ENCODE data around the gene BMS1. TPM values are rescaled to one million over a fixed set of nuclear protein-coding genes. Genes with fewer than 3 reads are reported as not detected.

BMS1 gene
- total RNA-seq, 1 donor from 2014 or later = 14.1 TPM

DNA sequence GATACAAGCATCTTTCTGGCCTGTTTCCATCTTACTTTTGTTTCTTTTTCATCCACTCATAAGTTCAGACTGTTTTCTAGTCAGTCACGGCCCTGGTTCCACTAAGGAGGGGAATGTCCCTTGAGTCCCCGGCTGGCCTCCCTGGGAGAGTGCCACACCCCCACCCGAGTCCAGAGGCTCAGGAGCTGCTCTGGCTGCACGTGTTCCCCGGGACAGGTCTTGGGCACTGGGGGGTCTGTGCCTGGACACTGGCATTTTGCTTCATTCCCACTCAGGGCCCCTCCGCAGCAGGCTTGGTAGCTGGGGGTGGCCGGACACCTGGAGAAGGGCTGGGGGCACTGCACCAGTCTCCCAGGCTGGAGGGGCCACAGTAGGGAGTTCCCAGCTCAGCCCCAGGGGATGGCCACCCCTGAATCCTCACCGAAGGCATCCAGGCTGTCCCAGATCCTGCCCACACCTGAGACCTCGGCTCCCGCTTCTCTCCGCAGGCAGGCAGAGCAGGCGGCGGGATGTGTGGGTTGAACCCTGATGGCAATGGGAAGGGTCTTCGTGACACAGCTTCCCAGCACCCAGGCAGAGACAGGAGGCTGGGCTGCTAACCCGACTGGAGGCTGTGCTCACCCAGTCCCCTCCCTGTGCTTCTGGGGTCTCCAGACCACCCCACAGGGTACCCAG, 92.3 kb downstream of the BMS1 start:
- no peak overlapping the region for H3K27ac Mint-ChIP-seq (ENCODE audit: unreplicated experiment)
- peaks cover 5% of the 10 kb centered on the region for H3K27me3 Mint-ChIP-seq (ENCODE audit: low read depth)
- H3K36me3 Mint-ChIP-seq (ENCODE audit: low read depth) = no peaks in the 10 kb centered on the region

DNA sequence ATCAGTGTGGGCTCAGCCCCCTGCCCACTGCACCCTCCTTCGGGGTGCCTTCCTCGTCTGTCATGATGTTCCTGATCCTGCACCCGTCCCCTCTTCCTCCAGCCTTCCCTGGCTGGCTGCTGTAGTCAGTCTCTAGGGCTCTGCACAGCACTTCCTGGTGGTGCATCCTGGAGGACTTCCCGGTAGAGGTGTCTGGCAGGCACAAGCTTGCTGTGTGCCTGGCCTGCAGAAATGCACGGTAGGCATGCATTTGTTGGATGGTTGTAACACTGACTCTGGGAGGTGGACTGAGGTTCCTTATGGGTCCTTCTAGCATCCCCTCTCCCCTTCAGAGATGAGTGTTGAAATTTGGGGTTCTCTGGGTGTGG, 92.8 kb downstream of the BMS1 start:
- Mint-ChIP-seq H3K9me3 (ENCODE audit: low read depth) (no peaks in the 10 kb centered on the region), H3K4me3 (ENCODE audit: unreplicated experiment) (no peak overlapping the region), H3K4me1 (ENCODE audit: low read depth) (peaks cover 9% of the 10 kb centered on the region), H3K36me3 (ENCODE audit: low read depth) (no peaks in the 10 kb centered on the region), H3K27ac (ENCODE audit: unreplicated experiment) (no peak overlapping the region), H3K27me3 (ENCODE audit: low read depth) (peaks cover 5% of the 10 kb centered on the region)
- TF ChIP-seq, protein P1, sequence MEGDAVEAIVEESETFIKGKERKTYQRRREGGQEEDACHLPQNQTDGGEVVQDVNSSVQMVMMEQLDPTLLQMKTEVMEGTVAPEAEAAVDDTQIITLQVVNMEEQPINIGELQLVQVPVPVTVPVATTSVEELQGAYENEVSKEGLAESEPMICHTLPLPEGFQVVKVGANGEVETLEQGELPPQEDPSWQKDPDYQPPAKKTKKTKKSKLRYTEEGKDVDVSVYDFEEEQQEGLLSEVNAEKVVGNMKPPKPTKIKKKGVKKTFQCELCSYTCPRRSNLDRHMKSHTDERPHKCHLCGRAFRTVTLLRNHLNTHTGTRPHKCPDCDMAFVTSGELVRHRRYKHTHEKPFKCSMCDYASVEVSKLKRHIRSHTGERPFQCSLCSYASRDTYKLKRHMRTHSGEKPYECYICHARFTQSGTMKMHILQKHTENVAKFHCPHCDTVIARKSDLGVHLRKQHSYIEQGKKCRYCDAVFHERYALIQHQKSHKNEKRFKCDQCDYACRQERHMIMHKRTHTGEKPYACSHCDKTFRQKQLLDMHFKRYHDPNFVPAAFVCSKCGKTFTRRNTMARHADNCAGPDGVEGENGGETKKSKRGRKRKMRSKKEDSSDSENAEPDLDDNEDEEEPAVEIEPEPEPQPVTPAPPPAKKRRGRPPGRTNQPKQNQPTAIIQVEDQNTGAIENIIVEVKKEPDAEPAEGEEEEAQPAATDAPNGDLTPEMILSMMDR (IDR thresholded peaks at IDR 0.05) = no peak
- DNase-seq (ENCODE audit: low spot score) = no peak

More for the DNA sequence above, 92.3 kb downstream of the BMS1 start:
- DNase-seq (ENCODE audit: low spot score) = peak; percentile 83
- Mint-ChIP-seq H3K4me3 (ENCODE audit: unreplicated experiment) (no peak overlapping the region), H3K4me1 (ENCODE audit: low read depth) (peaks cover 9% of the 10 kb centered on the region), H3K9me3 (ENCODE audit: low read depth) (no peaks in the 10 kb centered on the region)
- TF ChIP-seq, protein P1 (IDR thresholded peaks at IDR 0.05) = no peak

DNA sequence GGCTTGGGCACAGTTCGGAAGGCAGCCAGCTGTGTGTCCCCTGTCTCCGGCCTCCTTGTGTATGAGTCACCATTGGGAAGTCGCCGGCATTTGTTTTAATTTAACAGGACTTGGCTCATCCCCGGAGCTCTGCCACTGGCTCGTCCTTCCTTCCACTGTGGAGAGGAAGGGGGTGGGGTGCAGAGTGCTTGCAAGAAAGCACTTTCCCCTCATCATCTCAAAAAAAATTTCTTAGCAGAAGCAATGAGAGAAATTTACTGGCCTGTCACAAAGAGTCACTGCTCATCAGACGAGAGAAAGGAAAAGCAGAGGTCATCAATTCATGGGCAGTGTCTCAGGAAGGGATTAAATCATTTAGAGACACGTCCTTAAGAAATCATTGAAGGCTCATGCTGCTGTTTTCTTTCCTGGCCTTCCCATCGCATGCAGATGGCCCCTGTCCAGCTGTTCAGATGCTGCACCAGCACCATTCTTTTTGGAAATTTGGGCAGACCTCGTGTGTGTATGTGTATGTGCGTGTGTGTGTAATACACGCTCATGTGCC, 93.3 kb downstream of the BMS1 start:
- Mint-ChIP-seq H3K36me3 (ENCODE audit: low read depth) (no peaks in the 10 kb centered on the region), H3K27ac (ENCODE audit: unreplicated experiment) (no peak overlapping the region), H3K27me3 (ENCODE audit: low read depth) (peaks cover 5% of the 10 kb centered on the region), H3K4me1 (ENCODE audit: low read depth) (peaks cover 9% of the 10 kb centered on the region), H3K9me3 (ENCODE audit: low read depth) (no peaks in the 10 kb centered on the region), H3K4me3 (ENCODE audit: unreplicated experiment) (no peak overlapping the region)
- TF ChIP-seq, protein P1 (IDR thresholded peaks at IDR 0.05) = no peak
- DNase-seq (ENCODE audit: low spot score) = no peak

DNA sequence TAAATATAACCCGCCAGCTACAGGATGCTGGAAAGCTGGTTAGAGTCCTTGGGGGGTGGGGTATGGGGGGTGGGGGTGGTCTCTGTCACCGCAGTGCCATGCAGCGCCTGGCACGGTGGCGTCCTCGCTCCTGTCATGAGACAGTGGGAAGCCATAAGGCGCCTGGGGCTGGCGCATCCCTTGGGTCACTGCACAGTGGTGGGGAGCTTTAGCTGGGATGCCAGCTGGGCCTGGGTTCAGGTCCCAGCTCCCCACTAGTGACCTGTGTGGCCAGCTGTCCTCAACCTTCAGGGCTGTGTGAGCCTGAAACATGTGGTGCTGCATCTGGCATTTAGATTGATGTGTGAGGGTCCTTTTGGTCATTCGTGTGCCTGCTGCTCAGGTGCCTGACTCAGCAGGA, 93.9 kb downstream of the BMS1 start:
- peaks cover 7% of the 10 kb centered on the region for H3K27me3 Mint-ChIP-seq (ENCODE audit: low read depth)
- H3K36me3 Mint-ChIP-seq (ENCODE audit: low read depth) = peaks cover 2% of the 10 kb centered on the region
- TF ChIP-seq, protein P1 (IDR thresholded peaks at IDR 0.05) = no peak
- H3K9me3 Mint-ChIP-seq (ENCODE audit: low read depth) = peaks cover 3% of the 10 kb centered on the region
- no peak for DNase-seq (ENCODE audit: low spot score)
- H3K27ac Mint-ChIP-seq (ENCODE audit: unreplicated experiment) = no peak overlapping the region
- peaks cover 9% of the 10 kb centered on the region for H3K4me1 Mint-ChIP-seq (ENCODE audit: low read depth)
- H3K4me3 Mint-ChIP-seq (ENCODE audit: unreplicated experiment) = no peak overlapping the region

DNA sequence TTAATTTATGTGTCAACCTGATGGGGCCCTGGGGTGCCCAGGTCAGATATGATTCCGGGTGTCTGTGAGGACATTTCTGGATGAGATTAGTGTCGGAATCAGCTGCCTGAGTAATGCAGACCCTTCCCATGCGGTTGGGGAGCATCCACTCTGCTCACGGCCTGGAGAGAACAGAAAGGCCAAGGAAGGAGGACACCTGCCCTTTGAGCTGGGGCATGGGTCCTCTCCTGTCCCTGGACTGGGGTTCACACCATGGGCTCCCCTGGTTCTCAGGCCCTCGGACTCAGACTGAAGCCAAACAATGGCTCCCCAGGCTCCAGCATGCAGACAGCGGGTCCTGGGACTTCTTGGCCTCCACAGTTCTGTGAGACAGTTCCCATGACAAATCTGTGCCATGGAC, 94.3 kb downstream of the BMS1 start:
- TF ChIP-seq, protein P1 (IDR thresholded peaks at IDR 0.05) = no peak
- H3K27ac Mint-ChIP-seq (ENCODE audit: unreplicated experiment) = no peak overlapping the region
- no peak for DNase-seq (ENCODE audit: low spot score)

More for the DNA sequence above, 94.3 kb downstream of the BMS1 start:
- Mint-ChIP-seq H3K4me1 (ENCODE audit: low read depth) (peaks cover 9% of the 10 kb centered on the region), H3K27me3 (ENCODE audit: low read depth) (peaks cover 7% of the 10 kb centered on the region), H3K9me3 (ENCODE audit: low read depth) (peaks cover 4% of the 10 kb centered on the region), H3K36me3 (ENCODE audit: low read depth) (peaks cover 2% of the 10 kb centered on the region), H3K4me3 (ENCODE audit: unreplicated experiment) (no peak overlapping the region)
